ENCODE measurements around the gene MDK.

MDK gene
- total RNA-seq = 2.2 to 3.6 reads per million in 2 donors

- DNase-seq = no peak
These were observed at the start of gene MDK for GRCh38 chr11:46381048-46381818. MDK (plus strand) TSS chr11:46381669; CDS start chr11:46382058, 389 bp downstream.

GRCh38 chr11:46332093-46332567 lies 49.3 kb upstream of the MDK start:
- DNase-seq = no peak

GRCh38 chr11:46332568-46333393 lies 48.7 kb upstream of the MDK start:
- DNase-seq = peak in 3 of 5 experiments; percentile 27 to 42 (median 32)

GRCh38 chr11:46333394-46333947 lies 48.0 kb upstream of the MDK start:
- DNase-seq = peak in 3 of 5 experiments; percentile 9 to 28 (median 20)

- no peak for DNase-seq
These were observed 47.3 kb upstream of the MDK start for GRCh38 chr11:46334211-46334610.

GRCh38 chr11:46335271-46335670 lies 46.2 kb upstream of the MDK start:
- DNase-seq = no peak

- DNase-seq = no peak
These were observed 45.4 kb upstream of the MDK start for GRCh38 chr11:46335890-46336562.

- peak in 1 of 5 experiments; percentile 30 for DNase-seq
These were observed 44.8 kb upstream of the MDK start for GRCh38 chr11:46336563-46337180.

GRCh38 chr11:46337626-46338345 lies 43.7 kb upstream of the MDK start:
- DNase-seq = no peak

- DNase-seq = no peak
These were observed 42.9 kb upstream of the MDK start for GRCh38 chr11:46338636-46338987.

- no peak for DNase-seq
These were observed 42.3 kb upstream of the MDK start for GRCh38 chr11:46338988-46339666.

GRCh38 chr11:46339816-46340215 lies 41.7 kb upstream of the MDK start:
- no peak for DNase-seq

- no peak for DNase-seq
These were observed 40.0 kb upstream of the MDK start for GRCh38 chr11:46341454-46341853.

GRCh38 chr11:46342239-46342638 lies 39.2 kb upstream of the MDK start:
- DNase-seq = peak in 1 of 5 experiments; percentile 46

GRCh38 chr11:46343520-46343919 lies 37.9 kb upstream of the MDK start:
- no peak for DNase-seq

GRCh38 chr11:46345131-46345597 lies 36.3 kb upstream of the MDK start:
- DNase-seq = peak in 1 of 5 experiments; percentile 37

GRCh38 chr11:46345881-46346484 lies 35.5 kb upstream of the MDK start:
- DNase-seq = peak in 1 of 5 experiments; percentile 71

- DNase-seq = peak; percentile 83 to 94 (median 87)
These were observed 34.4 kb upstream of the MDK start, which contains the start of gene DGKZ for GRCh38 chr11:46346886-46347636. DGKZ (plus strand) TSS chr11:46347463; CDS start chr11:46347660, 197 bp downstream.

- no peak for DNase-seq
These were observed 33.7 kb upstream of the MDK start for GRCh38 chr11:46347637-46348311.
